GM21529 (cell line): ENCODE data around the gene STK10.

Experiments
- ATAC-seq: cut with Tn5 transposase; IDR thresholded peaks from one replicate; pipeline ENCODE4 v1.9.1; 2021; ENCODE audit not compliant: unreplicated experiment

Gene STK10

GRCh38 chr5:172110921-172111851 is 76.8 kb downstream of the STK10 start:
- peak; percentile 85 for ATAC-seq

GRCh38 chr5:172110260-172110815 is 77.7 kb downstream of the STK10 start:
- ATAC-seq: no peak

DNA sequence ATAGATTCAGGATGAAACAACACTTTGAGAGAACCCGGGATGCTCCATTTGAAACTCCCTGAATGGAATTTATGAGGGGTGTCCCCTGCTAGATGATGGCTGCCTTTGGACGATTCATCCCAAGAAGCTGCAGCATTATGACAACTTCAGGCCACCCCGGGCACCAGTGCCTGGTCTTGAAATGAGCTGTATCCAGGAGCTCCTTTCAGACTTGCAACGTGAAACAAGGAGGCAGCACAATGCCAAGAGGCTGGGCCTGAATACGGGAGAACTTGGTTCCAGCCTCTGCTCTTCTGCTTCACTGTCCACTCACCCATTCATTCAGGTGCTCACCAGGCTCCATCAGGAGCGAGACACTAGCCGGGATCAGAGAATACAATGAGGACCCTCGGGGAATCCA is 78.3 kb downstream of the STK10 start:
- ATAC-seq: no peak

GRCh38 chr5:172107571-172107970 is 80.5 kb downstream of the STK10 start:
- ATAC-seq: no peak

DNA sequence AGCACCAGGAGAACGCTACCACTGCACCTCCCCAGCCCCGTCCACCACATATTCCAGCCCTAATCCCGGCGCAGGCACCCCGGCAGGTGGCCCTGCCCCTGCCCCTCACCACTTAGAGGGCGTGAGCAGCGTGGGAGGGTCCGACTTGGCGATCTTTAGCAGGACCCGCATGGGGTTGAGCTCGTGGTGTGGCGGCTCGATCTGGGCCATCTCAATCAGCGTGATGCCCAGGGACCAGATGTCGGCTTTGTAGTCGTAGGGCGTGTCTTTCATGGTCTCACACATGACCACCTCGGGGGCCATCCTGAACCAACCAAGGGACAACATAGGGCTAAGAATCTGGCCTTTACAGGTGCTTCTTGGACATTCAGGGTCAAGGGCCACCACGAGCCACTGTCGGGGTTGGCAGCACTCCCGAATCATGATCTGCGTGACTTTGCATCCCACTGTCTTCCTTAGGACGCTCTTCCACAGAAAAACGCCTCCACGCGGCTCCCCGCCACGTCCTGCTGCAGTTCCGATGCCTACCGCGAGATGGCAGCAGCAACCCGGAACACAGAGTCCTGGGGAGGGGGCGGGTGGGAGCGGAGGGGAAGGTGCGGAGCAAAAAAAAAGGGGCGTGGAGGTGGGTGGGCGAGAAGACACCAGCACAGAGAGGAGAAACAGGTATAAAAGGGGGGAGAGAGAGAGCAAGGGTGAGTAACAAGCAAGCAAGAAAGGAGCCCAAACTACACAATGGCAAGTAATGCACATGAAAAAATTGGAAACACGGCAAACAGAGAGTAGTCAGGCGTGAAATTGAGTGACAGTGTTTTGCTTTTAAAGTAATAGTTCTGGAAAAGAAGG is 81.3 kb downstream of the STK10 start:
- ATAC-seq: no peak

- ATAC-seq: no peak
Measured at GRCh38 chr5:172105811-172106210, 82.2 kb downstream of the STK10 start.

- no peak for ATAC-seq
Measured at GRCh38 chr5:172104801-172105701, 83.0 kb downstream of the STK10 start.

DNA sequence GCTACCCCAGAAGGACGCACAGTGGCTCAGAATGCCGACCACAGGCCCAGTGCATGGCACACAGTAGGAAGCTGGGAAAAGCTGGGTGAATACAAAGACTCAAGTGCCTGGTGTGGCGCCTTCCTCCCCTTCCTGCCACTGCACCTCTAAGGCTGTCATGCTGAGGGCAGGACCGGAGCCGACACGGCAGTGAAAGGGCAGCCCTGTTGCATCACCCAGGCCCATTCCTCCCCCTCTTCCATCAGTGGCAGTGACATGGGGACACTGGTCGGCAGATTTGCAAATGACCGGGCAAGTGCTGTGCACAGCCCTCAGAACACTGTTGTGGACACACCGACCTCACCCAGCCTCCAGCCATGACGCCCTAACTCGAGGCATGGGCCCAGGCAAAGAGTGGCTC is 84.0 kb downstream of the STK10 start:
- ATAC-seq: no peak

- no peak for ATAC-seq
Measured at GRCh38 chr5:172102913-172103626, 85.0 kb downstream of the STK10 start.

- no peak for ATAC-seq
Measured at GRCh38 chr5:172102218-172102870, 85.7 kb downstream of the STK10 start.

- no peak for ATAC-seq
Measured at GRCh38 chr5:172101547-172102217, 86.3 kb downstream of the STK10 start.

- no peak for ATAC-seq
Measured at GRCh38 chr5:172098883-172099282, 89.1 kb downstream of the STK10 start.

GRCh38 chr5:172098046-172098445 is 90.0 kb downstream of the STK10 start:
- no peak for ATAC-seq

- ATAC-seq: no peak
Measured at GRCh38 chr5:172097356-172097755, 90.7 kb downstream of the STK10 start.

DNA sequence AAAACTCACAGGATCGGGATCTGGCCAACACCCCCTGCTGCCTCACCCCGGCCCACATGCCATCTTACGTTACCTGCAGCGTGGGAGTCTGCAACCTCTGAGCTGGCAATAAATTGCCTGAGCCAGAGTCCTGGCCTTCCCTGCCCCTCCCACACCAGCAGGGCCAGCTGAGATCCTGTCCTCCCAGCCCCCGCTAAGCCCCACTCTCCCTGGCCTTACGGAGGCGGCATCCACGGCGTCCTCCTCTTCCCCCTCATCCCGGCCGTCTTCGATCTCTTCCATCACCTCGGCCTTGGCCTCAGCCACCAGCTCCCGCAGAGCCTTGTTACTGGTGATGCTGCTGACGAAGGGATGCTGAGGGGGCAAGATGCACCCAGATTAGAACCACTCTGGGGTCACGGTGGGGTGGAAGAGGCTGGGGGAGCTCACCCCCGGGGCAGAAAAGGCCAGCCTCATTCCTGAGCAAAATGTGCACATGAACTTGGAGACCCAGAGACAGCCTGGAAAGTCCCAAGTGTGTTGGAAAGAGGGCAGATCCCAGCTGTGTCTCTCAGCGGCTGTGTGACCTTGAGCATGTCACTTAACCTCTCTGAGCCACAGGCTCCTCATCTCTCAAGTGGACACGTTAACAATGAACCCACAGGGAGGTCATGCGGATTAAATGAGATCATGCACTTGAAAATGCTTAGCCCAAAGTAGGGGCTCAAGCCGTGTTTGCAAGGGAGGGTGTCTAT is 91.7 kb downstream of the STK10 start:
- no peak for ATAC-seq

DNA sequence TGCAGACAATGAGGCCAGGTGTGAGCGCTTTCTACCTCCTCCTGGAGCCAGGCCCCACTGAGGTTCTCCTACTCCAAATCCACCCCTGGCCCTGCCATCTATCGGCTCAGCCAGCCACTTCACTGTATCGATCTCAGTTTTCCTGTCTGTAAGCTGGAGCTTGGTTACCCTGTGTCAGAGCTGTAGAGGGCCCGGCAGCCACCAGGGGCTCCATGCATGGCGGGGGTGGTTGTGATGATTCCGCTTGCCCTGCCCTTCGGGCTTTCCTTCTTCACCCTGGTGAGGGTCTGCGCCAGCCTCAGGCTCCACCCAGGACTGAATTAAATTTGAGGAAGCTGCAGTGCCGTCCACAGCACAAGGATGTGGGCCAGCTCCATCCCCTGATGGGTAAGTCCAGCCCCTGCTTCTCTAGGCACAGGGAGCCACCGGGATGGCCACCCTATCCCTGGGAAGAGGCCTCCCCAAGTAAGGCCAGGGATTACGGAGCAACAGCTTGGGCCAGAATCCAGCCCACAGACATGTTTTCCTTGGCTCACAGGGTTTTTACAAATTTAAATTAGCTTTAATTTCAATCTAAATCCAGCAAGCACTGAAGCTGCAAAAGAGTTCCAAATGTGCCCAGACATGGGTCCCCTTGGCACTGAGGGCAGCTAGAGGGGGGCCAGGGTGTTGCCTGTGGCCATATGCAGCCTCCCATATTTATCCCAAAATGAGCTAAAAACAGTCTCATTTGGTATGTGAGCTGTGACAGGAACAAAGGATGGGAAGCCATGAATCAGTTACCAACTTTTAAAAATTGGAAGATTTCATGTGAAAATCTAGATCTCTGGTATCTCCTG is 92.4 kb downstream of the STK10 start:
- no peak for ATAC-seq

DNA sequence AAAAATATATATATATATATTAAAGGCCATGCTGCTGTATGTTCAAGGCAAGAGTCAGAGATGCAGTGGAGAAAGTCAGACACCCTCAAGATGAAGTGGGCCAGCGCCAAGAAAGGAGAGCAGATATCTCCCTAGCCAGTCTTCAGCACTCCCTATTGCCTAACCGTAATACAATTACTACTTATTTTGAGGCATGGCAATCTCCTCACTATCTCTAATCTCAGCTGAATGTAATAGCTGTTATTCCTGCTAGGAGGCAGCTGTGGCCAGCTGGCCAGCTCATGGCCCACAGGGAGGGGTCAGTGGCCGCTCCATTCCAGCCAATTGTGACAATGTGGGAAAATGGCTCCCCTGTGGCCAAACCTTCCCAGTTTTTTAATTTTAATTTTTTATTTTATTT is 94.1 kb downstream of the STK10 start:
- no peak for ATAC-seq
